Measurements from ENCODE around the gene NUDT8.

DNA sequence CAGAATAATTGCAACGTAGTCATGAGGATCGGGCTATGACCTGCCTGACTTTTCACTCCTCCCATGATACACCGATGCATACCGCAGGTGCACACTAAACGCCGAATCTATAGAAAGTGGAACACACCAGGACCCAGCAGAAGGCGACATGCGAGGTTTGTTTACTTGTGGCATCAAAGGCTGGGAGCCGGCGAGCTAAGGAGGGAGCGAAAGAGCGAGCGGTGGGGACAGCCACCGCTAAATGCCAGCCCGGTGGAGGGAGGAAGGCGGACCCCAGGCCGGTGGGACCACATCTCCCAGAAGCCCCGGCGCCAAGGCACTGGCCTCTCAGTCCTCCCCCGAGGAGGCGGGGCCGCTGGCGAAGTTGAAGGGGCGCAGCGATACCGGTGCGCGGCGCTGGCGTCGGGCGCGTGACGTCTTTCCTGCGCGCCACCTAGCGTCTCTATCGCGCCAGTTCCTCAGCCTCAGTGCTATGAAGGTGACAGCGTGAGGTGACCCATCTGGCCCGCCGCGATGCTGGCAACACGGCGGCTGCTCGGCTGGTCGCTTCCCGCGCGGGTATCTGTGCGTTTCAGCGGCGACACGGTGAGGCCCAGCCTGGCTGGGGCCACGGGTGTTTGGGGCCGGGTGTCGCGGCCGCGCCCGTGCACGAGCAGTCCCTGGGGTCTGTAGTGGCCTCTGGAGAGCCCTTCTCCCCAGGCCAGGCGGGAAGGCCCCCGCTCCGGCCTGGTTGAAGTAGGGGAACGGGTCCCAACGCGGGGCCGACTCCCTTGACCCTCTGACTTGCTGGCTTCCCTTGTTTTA is 23.0 kb downstream of the NUDT8 start, which contains the start of gene NDUFV1:
- TF ChIP-seq, protein P1, sequence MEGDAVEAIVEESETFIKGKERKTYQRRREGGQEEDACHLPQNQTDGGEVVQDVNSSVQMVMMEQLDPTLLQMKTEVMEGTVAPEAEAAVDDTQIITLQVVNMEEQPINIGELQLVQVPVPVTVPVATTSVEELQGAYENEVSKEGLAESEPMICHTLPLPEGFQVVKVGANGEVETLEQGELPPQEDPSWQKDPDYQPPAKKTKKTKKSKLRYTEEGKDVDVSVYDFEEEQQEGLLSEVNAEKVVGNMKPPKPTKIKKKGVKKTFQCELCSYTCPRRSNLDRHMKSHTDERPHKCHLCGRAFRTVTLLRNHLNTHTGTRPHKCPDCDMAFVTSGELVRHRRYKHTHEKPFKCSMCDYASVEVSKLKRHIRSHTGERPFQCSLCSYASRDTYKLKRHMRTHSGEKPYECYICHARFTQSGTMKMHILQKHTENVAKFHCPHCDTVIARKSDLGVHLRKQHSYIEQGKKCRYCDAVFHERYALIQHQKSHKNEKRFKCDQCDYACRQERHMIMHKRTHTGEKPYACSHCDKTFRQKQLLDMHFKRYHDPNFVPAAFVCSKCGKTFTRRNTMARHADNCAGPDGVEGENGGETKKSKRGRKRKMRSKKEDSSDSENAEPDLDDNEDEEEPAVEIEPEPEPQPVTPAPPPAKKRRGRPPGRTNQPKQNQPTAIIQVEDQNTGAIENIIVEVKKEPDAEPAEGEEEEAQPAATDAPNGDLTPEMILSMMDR (conservative IDR thresholded peaks at IDR 0.05 in 1 of 2, IDR thresholded peaks at IDR 0.05 in 1 of 2; ENCODE audit: extremely low read depth in 1 of 2, insufficient read depth in 1 of 2, low read depth in 1 of 2, low read length in 2 of 2), result peak; percentile 20 to 68
- TF ChIP-seq EZH2 (IDR thresholded peaks at IDR 0.05; ENCODE audit: borderline replicate concordance, low read length), result no peak

Data from mammary epithelial cell (primary cell).